HepG2 (cell line): ENCODE measurements around the gene TCF25. TPM values are rescaled to one million over a fixed set of nuclear protein-coding genes. Genes with fewer than 3 reads are reported as not detected.

ENCODE experiments used
- CERS6 ChIP-seq: sonication (generic); formaldehyde crosslinking; IDR thresholded peaks from 2 replicates; pipeline ENCODE4 v1.5.0; 2020; ENCODE audit warnings: missing genetic modification reagents
- CHD2 ChIP-seq: IDR thresholded peaks from 2 replicates; pipeline ENCODE4 v1.6.1; 2011; ENCODE audit warnings: low read depth, low read length, improper control_type of control experiment
- FLYWCH1 ChIP-seq: sonication (generic); formaldehyde crosslinking; IDR thresholded peaks from 2 replicates; pipeline ENCODE4 v1.8.1; 2023; ENCODE audit warnings: mild to moderate bottlenecking, missing genetic modification reagents
- GATAD2A ChIP-seq: IDR thresholded peaks from 2 replicates; pipeline ENCODE4 v1.6.1; 2016
- HNRNPH1 ChIP-seq: fragments of 200-400 bp; formaldehyde crosslinking; optimal IDR thresholded peaks from 2 replicates; pipeline ENCODE3; 2017; ENCODE audit warnings: mild to moderate bottlenecking, low read depth, low read length
- KLF15 ChIP-seq: sonication (generic); formaldehyde crosslinking; IDR thresholded peaks from 2 replicates; pipeline ENCODE4 v1.8.1; 2023; ENCODE audit warnings: borderline replicate concordance, mild to moderate bottlenecking, inconsistent platforms, missing genetic modification reagents, mixed read lengths
- LCORL ChIP-seq, 2 experiments: fragments of 450-650 bp in 1 of 2; sonication (generic) in 1 of 2; formaldehyde crosslinking in 1 of 2; IDR thresholded peaks; 2 replicates each; pipeline versions ENCODE4 v1.5.0 to v1.6.1; 2017 to 2020; ENCODE audit warnings: antibody characterized with exemption in 1 of 2, missing genetic modification reagents in 1 of 2
- MXD1 ChIP-seq: sonication (generic); formaldehyde crosslinking; IDR thresholded peaks from 2 replicates; pipeline ENCODE4 v1.4.0; 2020; ENCODE audit warnings: mild to moderate bottlenecking, missing genetic modification reagents
- NFE2L1 ChIP-seq: sonication (generic); formaldehyde crosslinking; IDR thresholded peaks from 2 replicates; pipeline ENCODE4 v1.4.0; 2020; ENCODE audit warnings: missing genetic modification reagents, mild to moderate bottlenecking, borderline replicate concordance
- PREB ChIP-seq: sonication (generic); formaldehyde crosslinking; IDR thresholded peaks from 2 replicates; pipeline ENCODE4 v1.4.0; 2020; ENCODE audit warnings: missing genetic modification reagents
- ZBTB3 ChIP-seq: sonication (generic); formaldehyde crosslinking; IDR thresholded peaks from 2 replicates; pipeline ENCODE4 v1.4.0; 2020; ENCODE audit warnings: low read depth, mild to moderate bottlenecking, moderate library complexity, missing genetic modification reagents, borderline replicate concordance
- ZNF337 ChIP-seq: sonication (generic); formaldehyde crosslinking; IDR thresholded peaks from 2 replicates; pipeline ENCODE4 v1.5.1; 2020; ENCODE audit warnings: missing genetic modification reagents, low read depth, mild to moderate bottlenecking, borderline replicate concordance
- ZNF501 ChIP-seq: sonication (generic); formaldehyde crosslinking; IDR thresholded peaks from 2 replicates; pipeline ENCODE4 v1.5.1; 2020; ENCODE audit warnings: mild to moderate bottlenecking, moderate library complexity, missing genetic modification reagents
- ZNF644 ChIP-seq: IDR thresholded peaks from 2 replicates; pipeline ENCODE4 v1.6.1; 2016; ENCODE audit warnings: low read depth
- ZNF646 ChIP-seq: sonication (generic); formaldehyde crosslinking; IDR thresholded peaks from 2 replicates; pipeline ENCODE4 v1.9.0; 2021; ENCODE audit warnings: mild to moderate bottlenecking, missing genetic modification reagents
- ZSCAN5A ChIP-seq: sonication (generic); formaldehyde crosslinking; IDR thresholded peaks from 2 replicates; pipeline ENCODE4 v1.8.0; 2022; ENCODE audit warnings: mild to moderate bottlenecking, missing genetic modification reagents, borderline replicate concordance
- polyA plus RNA-seq, 8 experiments: library from polyadenylated mRNA; depleted of rRNA in 3 of 8; stranded (reverse) in 7 of 8; unstranded in 1 of 8; fragments of >200 nt; fragmentation: Illumina TruSeq in 4 of 8; extraction: Trizol in 4 of 8; gene quantifications; 2 replicates each; pipeline versions ENCODE4 v1.2.1 to v1.2.3, GENCODE V29; 2011 to 2016; ENCODE audit warnings: low read depth in 4 of 8, missing spikeins in 1 of 8, mixed read lengths in 1 of 8; ENCODE audit not compliant: insufficient read depth in 1 of 8
- total RNA-seq, 5 experiments: library from RNA; depleted of rRNA; stranded (reverse); fragments of >200 nt; fragmentation: Illumina TruSeq; extraction: Trizol; gene quantifications; 2 replicates each; pipeline ENCODE4 v1.2.3, GENCODE V29; 2016; ENCODE audit warnings: low read depth in 1 of 5

TCF25 gene
- total and polyA plus RNA-seq, 2 of the 13 experiments (the other 11 are each of a cell fraction or from before 2014, with no cell fraction given): 138 to 206 TPM

GRCh38 chr16:89918453-89919347 is 45.3 kb downstream of the TCF25 start, which contains the start of gene MC1R (continued):
- no peak for TF ChIP-seq ZNF337 (CRISPR knock-in tag)
- TF ChIP-seq ZBTB3 (CRISPR knock-in tag): no peak
- no peak for TF ChIP-seq KLF15 (CRISPR knock-in tag)
- TF ChIP-seq NFE2L1 (CRISPR knock-in tag): no peak
- TF ChIP-seq FLYWCH1 (CRISPR knock-in tag): no peak; the same call in 1 of the 2 replicates
- no peak; the same call in 1 of the 2 replicates for TF ChIP-seq ZNF644 (CRISPR knock-in tag)
- peak; percentile 71; the same call in 1 of the 2 replicates for TF ChIP-seq ZNF501 (CRISPR knock-in tag)
- no peak for TF ChIP-seq ZSCAN5A (CRISPR knock-in tag)
- TF ChIP-seq HNRNPH1: no peak
- no peak for TF ChIP-seq CERS6 (CRISPR knock-in tag)
- no peak for TF ChIP-seq PREB (CRISPR knock-in tag)
- TF ChIP-seq LCORL (IDR thresholded peaks at IDR 0.05): no peak
- no peak; the same call in 1 of the 2 replicates for TF ChIP-seq LCORL (CRISPR knock-in tag; IDR thresholded peaks at IDR 0.05)
- TF ChIP-seq CHD2: no peak; the same call in none of the 2 replicates
- peak; percentile 86 for TF ChIP-seq MXD1 (CRISPR knock-in tag)
- TF ChIP-seq ZNF646 (CRISPR knock-in tag): no peak
- TF ChIP-seq GATAD2A (CRISPR knock-in tag): peak; percentile 93
